Measurements from ENCODE around the gene TNIP1. TPM values are rescaled to one million over a fixed set of nuclear protein-coding genes. Genes with fewer than 3 reads are reported as not detected.
A peak's percentile ranks its signal among the peaks of the same experiment; 100 is the strongest.

Gene TNIP1
- total RNA-seq, 6 donors from 2014 or later: 109 to 166 (median 130) TPM

DNA sequence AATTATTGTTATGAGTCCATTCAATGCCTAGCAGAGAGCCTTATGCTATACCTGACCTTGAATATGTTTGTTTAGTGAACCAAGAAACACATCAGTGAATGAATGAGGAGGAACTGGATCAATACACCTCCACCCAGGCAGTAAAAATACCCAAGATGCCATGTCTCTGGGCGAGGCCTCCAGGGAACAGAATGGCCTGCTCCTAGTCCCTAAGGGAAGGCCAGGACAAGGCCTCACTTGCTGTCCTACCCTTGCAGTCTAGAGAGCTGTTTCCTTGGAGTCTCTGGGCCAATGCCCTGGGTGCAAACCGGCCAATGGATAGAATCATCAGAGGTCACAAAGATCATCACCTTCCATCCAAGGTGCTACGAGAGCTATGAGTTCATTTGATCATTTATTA is 26.1 kb downstream of the TNIP1 start:
- no peak for TF ChIP-seq EP300 (IDR thresholded peaks at IDR 0.05)
- TF ChIP-seq POLR2AphosphoS5 (IDR thresholded peaks at IDR 0.05): no peak
- TF ChIP-seq, protein P1, sequence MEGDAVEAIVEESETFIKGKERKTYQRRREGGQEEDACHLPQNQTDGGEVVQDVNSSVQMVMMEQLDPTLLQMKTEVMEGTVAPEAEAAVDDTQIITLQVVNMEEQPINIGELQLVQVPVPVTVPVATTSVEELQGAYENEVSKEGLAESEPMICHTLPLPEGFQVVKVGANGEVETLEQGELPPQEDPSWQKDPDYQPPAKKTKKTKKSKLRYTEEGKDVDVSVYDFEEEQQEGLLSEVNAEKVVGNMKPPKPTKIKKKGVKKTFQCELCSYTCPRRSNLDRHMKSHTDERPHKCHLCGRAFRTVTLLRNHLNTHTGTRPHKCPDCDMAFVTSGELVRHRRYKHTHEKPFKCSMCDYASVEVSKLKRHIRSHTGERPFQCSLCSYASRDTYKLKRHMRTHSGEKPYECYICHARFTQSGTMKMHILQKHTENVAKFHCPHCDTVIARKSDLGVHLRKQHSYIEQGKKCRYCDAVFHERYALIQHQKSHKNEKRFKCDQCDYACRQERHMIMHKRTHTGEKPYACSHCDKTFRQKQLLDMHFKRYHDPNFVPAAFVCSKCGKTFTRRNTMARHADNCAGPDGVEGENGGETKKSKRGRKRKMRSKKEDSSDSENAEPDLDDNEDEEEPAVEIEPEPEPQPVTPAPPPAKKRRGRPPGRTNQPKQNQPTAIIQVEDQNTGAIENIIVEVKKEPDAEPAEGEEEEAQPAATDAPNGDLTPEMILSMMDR (IDR thresholded peaks at IDR 0.05): no peak
- TF ChIP-seq POLR2A (IDR thresholded peaks at IDR 0.05): no peak
- no peaks in the 10 kb centered on the region for H3K27me3 ChIP-seq
- WGBS, 2 donors: 94 to 98% methylated on average over 3 of the region's 3 CpGs
- peaks cover 24 to 34% (median 29%) of the 10 kb centered on the region in 4 donors for H3K4me1 ChIP-seq
- no peak overlapping the region for H3K4me3 ChIP-seq
- H3K9me3 ChIP-seq: no peaks in the 10 kb centered on the region
- DNase-seq (no peak), ATAC-seq (ENCODE audit: low FRiP score in 2 of 2) (no peak)
- peaks cover 17 to 90% (median 59%) of the 10 kb centered on the region in 4 donors for H3K36me3 ChIP-seq
- peak overlapping the region in 2 of 4 donors; percentile 19 to 35 for H3K27ac ChIP-seq

DNA sequence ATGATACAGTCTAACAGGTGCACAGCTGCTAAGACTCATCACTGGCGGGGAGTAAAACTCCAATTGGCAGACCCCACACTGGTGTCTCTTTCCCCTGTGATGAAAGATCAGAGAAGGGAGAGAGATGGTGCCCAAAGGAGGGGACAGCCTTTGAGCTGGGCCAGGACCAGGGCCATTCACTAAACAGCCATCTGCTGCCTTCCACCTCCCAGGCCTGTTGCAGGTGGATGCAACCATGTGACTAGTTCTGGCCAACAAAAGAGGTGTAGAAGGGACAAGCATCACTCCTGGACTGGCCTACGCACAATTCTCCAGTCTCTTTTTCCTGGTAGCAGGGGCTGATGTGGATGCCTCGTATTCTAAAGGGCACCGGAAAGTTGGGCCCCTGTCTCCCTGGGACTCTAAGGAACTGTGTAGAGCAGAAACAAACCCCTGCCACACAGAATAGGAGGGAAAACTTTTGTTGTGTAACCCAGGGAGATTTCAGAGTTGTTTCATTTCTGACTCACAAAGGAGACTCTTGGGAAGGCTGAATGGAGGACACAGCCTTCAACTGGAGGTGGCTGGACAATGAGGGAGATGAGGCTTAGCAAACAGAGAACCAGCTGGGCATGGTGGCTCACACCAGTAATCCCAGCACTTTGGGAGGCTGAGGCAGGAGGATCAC is 26.9 kb downstream of the TNIP1 start:
- no peak overlapping the region for H3K4me3 ChIP-seq
- H3K36me3 ChIP-seq: peaks cover 23 to 91% (median 66%) of the 10 kb centered on the region in 4 donors
- H3K27ac ChIP-seq: peak overlapping the region in 3 of 4 donors; percentile 22 to 43 (median 38)
- TF ChIP-seq EP300 (IDR thresholded peaks at IDR 0.05) (no peak), POLR2A (IDR thresholded peaks at IDR 0.05) (no peak), POLR2AphosphoS5 (IDR thresholded peaks at IDR 0.05) (no peak)
- TF ChIP-seq, protein P1 (IDR thresholded peaks at IDR 0.05): no peak
- no peaks in the 10 kb centered on the region for H3K9me3 ChIP-seq
- no peaks in the 10 kb centered on the region for H3K27me3 ChIP-seq
- ATAC-seq (ENCODE audit: low FRiP score in 2 of 2): no peak
- WGBS, 2 donors: 95 to 100% methylated on average over 4 of the region's 4 CpGs
- DNase-seq: no peak
- peaks cover 19 to 27% (median 22%) of the 10 kb centered on the region in 4 donors for H3K4me1 ChIP-seq

DNA sequence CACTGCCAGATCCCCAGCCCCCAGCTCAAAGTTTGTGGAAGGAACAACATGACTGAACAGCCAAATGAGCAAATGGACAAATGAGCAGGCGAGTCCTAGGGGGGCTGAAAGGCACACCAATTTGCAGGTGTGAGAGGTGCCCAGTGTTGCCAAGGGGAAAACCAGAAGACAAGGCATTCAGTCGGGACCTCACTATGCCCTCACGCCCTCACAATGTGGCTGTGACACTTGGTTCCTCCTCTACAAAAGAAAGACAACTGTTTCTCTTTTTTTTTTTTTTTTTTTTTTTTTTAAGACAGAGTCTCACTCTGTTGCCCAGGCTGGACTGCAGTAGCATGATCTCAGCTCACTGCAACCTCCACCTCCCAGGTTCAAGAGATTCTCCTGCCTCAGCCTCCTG is 28.0 kb downstream of the TNIP1 start:
- no peaks in the 10 kb centered on the region for H3K27me3 ChIP-seq
- peak overlapping the region in 3 of 4 donors; percentile 69 to 77 (median 73) for H3K27ac ChIP-seq
- TF ChIP-seq POLR2A (IDR thresholded peaks at IDR 0.05): no peak
- TF ChIP-seq, protein P1 (IDR thresholded peaks at IDR 0.05): no peak
- TF ChIP-seq POLR2AphosphoS5 (IDR thresholded peaks at IDR 0.05): no peak
- TF ChIP-seq EP300 (IDR thresholded peaks at IDR 0.05): no peak
- DNase-seq (no peak), ATAC-seq (ENCODE audit: low FRiP score in 2 of 2) (no peak)
- H3K4me1 ChIP-seq: peaks cover 11 to 25% (median 23%) of the 10 kb centered on the region in 4 donors
- H3K9me3 ChIP-seq: no peaks in the 10 kb centered on the region
- H3K4me3 ChIP-seq: no peak overlapping the region
- H3K36me3 ChIP-seq: peaks cover 16 to 91% (median 66%) of the 10 kb centered on the region in 4 donors
- WGBS, 2 donors: 68 to 75% methylated on average over 3 of the region's 3 CpGs

DNA sequence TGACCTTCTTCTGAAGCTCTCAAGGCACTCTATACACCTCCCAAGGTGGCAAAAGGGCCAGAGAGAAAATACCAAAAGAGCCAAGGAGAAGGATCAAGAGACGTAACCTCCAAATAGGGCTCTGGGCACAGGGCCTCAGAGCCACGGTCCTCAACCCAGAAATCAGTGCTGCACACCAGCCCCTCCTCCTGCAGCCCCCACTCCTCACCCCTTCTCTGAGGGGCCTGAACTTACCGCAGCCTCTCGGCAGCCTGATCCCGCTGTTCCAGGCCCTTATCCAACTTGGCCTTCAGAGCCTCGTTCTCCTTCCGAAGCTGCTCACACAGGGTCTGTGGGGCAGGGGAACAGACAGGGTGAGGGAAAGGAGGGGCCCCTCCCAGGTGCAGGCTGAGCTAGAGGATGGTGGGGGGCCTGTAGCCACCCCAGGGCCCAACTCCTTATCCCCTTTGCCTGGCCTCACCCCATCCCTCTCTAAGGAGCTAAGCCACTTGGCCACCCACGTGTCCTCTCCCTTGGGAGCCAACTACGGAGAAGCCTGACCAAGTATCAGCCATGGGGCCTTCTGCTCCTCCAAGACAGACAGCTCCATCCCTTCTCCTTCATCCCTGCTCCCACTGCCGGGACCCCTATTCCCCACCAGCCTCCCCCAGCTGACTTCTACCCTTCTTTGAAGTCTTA is 28.8 kb downstream of the TNIP1 start:
- ATAC-seq (ENCODE audit: low FRiP score in 2 of 2): peak in 1 of 2 donors; percentile 6
- Histone ChIP-seq H3K36me3 (peaks cover 13 to 91% (median 69%) of the 10 kb centered on the region in 4 donors), H3K9me3 (no peaks in the 10 kb centered on the region), H3K27ac (peak overlapping the region; percentile 39 to 77 (median 71)), H3K4me1 (peaks cover 11 to 27% (median 24%) of the 10 kb centered on the region in 4 donors), H3K27me3 (no peaks in the 10 kb centered on the region), H3K4me3 (no peak overlapping the region)
- no peak for DNase-seq
- no peak for TF ChIP-seq EP300 (IDR thresholded peaks at IDR 0.05)
- 72 to 73% methylated on average over 6 to 10 of the region's 10 CpGs for WGBS, 2 donors
